GM18498 (cell line): ENCODE data around the gene HOXB4.

Experiments
- ATAC-seq: cut with Tn5 transposase; IDR thresholded peaks from one replicate; pipeline ENCODE4 v1.9.1; 2021; ENCODE audit warnings: mild to moderate bottlenecking, moderate library complexity; ENCODE audit not compliant: unreplicated experiment

The HOXB4 gene

GRCh38 chr17:48601539-48602425 lies 23.6 kb upstream of the HOXB4 start:
- no peak for ATAC-seq

GRCh38 chr17:48601207-48601538 lies 23.0 kb upstream of the HOXB4 start:
- ATAC-seq: no peak

GRCh38 chr17:48600244-48601098 lies 22.3 kb upstream of the HOXB4 start:
- ATAC-seq: no peak

- no peak for ATAC-seq
These were observed 21.2 kb upstream of the HOXB4 start for GRCh38 chr17:48599354-48599753.

GRCh38 chr17:48598736-48599135 lies 20.6 kb upstream of the HOXB4 start:
- ATAC-seq: no peak

GRCh38 chr17:48597778-48598631 lies 19.9 kb upstream of the HOXB4 start:
- ATAC-seq: no peak

GRCh38 chr17:48597528-48597777 lies 19.3 kb upstream of the HOXB4 start:
- ATAC-seq: no peak

GRCh38 chr17:48596735-48597527 lies 18.8 kb upstream of the HOXB4 start:
- no peak for ATAC-seq

- no peak for ATAC-seq
These were observed 18.0 kb upstream of the HOXB4 start for GRCh38 chr17:48596000-48596734.

- ATAC-seq: no peak
These were observed 17.3 kb upstream of the HOXB4 start for GRCh38 chr17:48595278-48595999.

GRCh38 chr17:48594538-48595277 lies 16.6 kb upstream of the HOXB4 start:
- ATAC-seq: no peak

GRCh38 chr17:48593840-48594537 lies 15.8 kb upstream of the HOXB4 start:
- ATAC-seq: no peak

- ATAC-seq: no peak
These were observed 15.1 kb upstream of the HOXB4 start, which contains the start of gene HOXB5 for GRCh38 chr17:48593126-48593829. TSS of gene HOXB5 (minus strand) at chr17:48593779. CDS start at chr17:48593682, 97 bp downstream.

- no peak for ATAC-seq
These were observed 14.4 kb upstream of the HOXB4 start for GRCh38 chr17:48592577-48592976.

GRCh38 chr17:48592057-48592514 lies 13.9 kb upstream of the HOXB4 start:
- ATAC-seq: no peak

- no peak for ATAC-seq
These were observed 13.3 kb upstream of the HOXB4 start for GRCh38 chr17:48591255-48592056.
